ENCODE data around the gene HS6ST3. TPM values are rescaled to one million over a fixed set of nuclear protein-coding genes. Genes with fewer than 3 reads are reported as not detected.

The HS6ST3 gene
- total RNA-seq, 4 donors from 2014 or later, result 0.04 to 0.59 (median 0.57) TPM; not detected in 1

DNA sequence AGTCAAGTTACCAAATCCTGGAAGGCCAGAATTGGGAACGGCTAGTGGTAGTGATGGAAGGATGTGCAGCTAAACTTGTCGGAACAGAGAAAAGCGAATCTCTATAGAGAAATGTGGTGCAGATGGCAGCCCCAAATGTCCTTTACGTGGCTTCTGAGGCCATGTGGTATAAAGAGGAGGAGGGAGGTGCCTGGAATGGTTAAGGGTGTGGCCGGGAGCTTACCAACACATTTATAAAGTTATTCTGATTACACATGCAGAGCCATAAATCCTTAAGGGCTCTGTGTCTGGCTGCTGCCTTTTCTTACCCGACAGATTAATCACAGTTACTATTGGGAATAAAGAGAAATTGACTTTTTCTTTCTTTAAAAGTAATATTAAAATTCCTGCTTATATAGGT, 714.3 kb downstream of the HS6ST3 start:
- no peak for DNase-seq
- Histone ChIP-seq H3K4me1 (no peaks in the 10 kb centered on the region), H3K27ac (no peak overlapping the region), H3K4me3 (no peak overlapping the region), H3K27me3 (no peaks in the 10 kb centered on the region), H3K36me3 (no peaks in the 10 kb centered on the region), H3K9me3 (no peaks in the 10 kb centered on the region)
- intact Hi-C loops (cut with DNase I), result no loop called here
- TF ChIP-seq, protein P1, sequence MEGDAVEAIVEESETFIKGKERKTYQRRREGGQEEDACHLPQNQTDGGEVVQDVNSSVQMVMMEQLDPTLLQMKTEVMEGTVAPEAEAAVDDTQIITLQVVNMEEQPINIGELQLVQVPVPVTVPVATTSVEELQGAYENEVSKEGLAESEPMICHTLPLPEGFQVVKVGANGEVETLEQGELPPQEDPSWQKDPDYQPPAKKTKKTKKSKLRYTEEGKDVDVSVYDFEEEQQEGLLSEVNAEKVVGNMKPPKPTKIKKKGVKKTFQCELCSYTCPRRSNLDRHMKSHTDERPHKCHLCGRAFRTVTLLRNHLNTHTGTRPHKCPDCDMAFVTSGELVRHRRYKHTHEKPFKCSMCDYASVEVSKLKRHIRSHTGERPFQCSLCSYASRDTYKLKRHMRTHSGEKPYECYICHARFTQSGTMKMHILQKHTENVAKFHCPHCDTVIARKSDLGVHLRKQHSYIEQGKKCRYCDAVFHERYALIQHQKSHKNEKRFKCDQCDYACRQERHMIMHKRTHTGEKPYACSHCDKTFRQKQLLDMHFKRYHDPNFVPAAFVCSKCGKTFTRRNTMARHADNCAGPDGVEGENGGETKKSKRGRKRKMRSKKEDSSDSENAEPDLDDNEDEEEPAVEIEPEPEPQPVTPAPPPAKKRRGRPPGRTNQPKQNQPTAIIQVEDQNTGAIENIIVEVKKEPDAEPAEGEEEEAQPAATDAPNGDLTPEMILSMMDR (IDR thresholded peaks at IDR 0.05), result no peak
- TF ChIP-seq POLR2A (IDR thresholded peaks at IDR 0.05), result no peak
- WGBS, 2 donors, result 50 to 63% methylated on average over 6 of the region's 6 CpGs

DNA sequence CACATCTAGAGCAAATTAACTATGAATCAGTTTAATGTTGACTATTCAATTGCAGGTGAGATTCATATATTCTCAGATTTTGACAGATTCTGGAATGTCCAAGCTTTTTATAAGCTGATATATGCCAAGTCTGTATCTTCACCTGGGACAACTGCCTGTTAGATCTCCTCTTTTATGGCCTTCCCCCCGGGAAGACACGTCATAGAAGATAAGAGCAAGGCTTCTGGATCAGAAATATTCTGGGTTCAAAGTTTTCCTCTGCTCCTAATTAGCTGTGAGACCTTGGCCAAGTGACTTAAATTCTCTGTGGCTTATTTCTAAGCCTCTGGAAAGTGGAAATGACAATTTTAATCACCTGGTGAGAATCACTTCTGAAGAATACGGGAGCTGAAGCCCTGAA, 716.8 kb downstream of the HS6ST3 start:
- intact Hi-C loops (cut with DNase I), result no loop called here
- DNase-seq, result no peak
- no peaks in the 10 kb centered on the region for H3K9me3 ChIP-seq
- H3K36me3 ChIP-seq, result no peaks in the 10 kb centered on the region
- no peak for TF ChIP-seq POLR2A (IDR thresholded peaks at IDR 0.05)
- TF ChIP-seq, protein P1 (IDR thresholded peaks at IDR 0.05), result no peak
- no peak overlapping the region for H3K27ac ChIP-seq
- H3K4me3 ChIP-seq, result no peak overlapping the region
- H3K27me3 ChIP-seq, result no peaks in the 10 kb centered on the region
- H3K4me1 ChIP-seq, result no peaks in the 10 kb centered on the region
- WGBS, 2 donors, result 57 to 70% methylated on average over 3 of the region's 3 CpGs

DNA sequence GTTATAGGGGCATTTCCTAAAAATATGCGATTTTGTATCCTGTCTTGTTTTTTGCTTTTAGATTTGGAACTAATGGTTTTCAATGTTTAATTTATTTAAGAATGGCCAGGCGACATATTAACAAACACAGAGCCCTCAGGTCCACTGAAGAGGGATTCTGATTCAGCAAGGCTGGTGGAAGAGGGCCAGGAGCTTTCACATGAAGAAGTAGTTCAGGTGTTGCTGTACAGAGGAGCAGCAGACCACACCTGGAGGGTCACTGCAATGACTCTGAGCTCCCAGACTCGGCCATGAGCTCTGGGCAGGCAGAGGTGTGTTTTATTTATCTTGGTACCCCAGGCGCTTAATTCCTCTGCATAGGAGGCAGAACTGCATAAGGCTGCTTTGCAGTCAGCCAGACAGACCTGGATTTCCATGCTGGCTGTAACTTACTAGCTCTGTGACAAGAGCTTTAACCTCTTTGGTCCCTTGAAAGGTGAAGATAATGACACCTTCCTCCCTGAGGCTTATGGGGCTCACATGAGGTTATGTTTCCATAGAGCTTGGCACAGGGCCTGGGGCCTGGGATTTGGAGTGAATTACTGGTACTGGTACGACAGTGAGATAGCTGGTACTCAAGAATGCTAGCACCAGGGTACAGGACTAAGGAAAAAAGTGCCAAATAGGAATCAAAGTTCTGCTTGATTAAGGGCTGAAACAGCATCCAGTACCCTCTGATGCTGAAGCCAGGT, 719.6 kb downstream of the HS6ST3 start:
- TF ChIP-seq, protein P1 (IDR thresholded peaks at IDR 0.05), result no peak
- no peak for TF ChIP-seq POLR2A (IDR thresholded peaks at IDR 0.05)
- Histone ChIP-seq H3K27me3 (no peaks in the 10 kb centered on the region), H3K27ac (no peak overlapping the region), H3K4me1 (no peaks in the 10 kb centered on the region), H3K4me3 (no peak overlapping the region), H3K9me3 (no peaks in the 10 kb centered on the region), H3K36me3 (no peaks in the 10 kb centered on the region)
- WGBS, 2 donors, result 55 to 58% methylated on average over 4 to 5 of the region's 5 CpGs
- DNase-seq, result no peak
- intact Hi-C loops (cut with DNase I), result no loop called here

DNA sequence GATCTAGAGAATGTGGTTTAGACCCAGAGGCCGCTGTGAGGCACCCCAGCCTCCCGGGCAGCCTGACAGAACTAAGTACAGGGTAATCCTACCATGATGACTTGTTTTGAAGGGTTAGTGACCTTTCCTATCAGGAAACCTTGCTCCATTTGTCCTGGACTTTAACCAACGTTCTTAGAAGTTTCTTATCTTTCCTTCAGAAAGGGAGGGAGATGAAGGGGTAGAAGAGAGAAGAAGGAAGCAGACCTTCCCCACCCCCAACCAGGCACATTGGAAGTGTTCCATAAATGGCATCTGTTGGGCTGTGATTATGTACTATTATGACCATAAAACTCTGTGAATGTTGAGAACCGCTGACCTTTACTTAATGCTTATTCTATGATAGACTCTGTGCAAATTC, 720.2 kb downstream of the HS6ST3 start:
- H3K4me1 ChIP-seq, result no peaks in the 10 kb centered on the region
- 53 to 63% methylated on average over 4 of the region's 4 CpGs for WGBS, 2 donors
- H3K27me3 ChIP-seq, result no peaks in the 10 kb centered on the region
- no peaks in the 10 kb centered on the region for H3K36me3 ChIP-seq
- intact Hi-C loops (cut with DNase I), result no loop called here
- no peaks in the 10 kb centered on the region for H3K9me3 ChIP-seq
- no peak overlapping the region for H3K27ac ChIP-seq
- no peak for DNase-seq
- no peak overlapping the region for H3K4me3 ChIP-seq
- TF ChIP-seq POLR2A (IDR thresholded peaks at IDR 0.05), result no peak
- TF ChIP-seq, protein P1 (IDR thresholded peaks at IDR 0.05), result no peak

DNA sequence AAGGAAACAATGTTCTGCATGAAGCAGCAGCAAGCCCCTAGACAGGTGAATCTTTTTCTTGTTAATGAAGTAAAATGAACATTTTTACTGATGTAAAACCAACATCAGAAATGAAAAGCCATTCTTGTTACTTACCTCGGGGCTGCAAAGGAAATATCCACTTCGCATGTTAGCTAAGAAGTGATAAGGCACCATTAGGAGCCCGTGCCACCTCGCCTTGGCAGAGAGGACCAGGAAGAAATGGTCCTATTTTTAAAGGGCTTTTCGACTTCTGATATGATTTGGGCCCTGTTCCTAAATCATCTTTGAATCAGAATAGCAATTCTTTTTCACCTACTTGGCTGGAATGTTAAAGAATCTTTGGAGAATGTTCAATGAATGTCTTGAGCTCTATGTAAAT, 721.1 kb downstream of the HS6ST3 start:
- Histone ChIP-seq H3K27me3 (no peaks in the 10 kb centered on the region), H3K4me3 (no peak overlapping the region), H3K27ac (no peak overlapping the region), H3K36me3 (no peaks in the 10 kb centered on the region), H3K4me1 (peaks cover 0 to 3% (median 0%) of the 10 kb centered on the region in 3 donors), H3K9me3 (no peaks in the 10 kb centered on the region)
- DNase-seq, result no peak
- intact Hi-C loops (cut with DNase I), result no loop called here
- TF ChIP-seq, protein P1 (IDR thresholded peaks at IDR 0.05), result no peak
- no peak for TF ChIP-seq POLR2A (IDR thresholded peaks at IDR 0.05)
- WGBS, 2 donors, result 39 to 50% methylated on average over 5 of the region's 5 CpGs
